PC-9 (cell line): ENCODE data around the gene PMS2. TPM values are rescaled to one million over a fixed set of nuclear protein-coding genes. Genes with fewer than 3 reads are reported as not detected.
"Not testable (repeated sequence)": the region's sequence is repeated elsewhere in the genome, so short reads cannot be mapped to it uniquely, and the experiment has no call there.

Experiments used
- BruUV-seq: library from RNA; stranded (reverse); fragments of 400-500 nt; replicated peaks from 2 replicates; lab custom pipeline; 2021; lab: Mats Ljungman, UMichigan
- CTCF ChIA-PET: fragments of 300-600 bp; sonication (Branson Sonifier 250); formaldehyde crosslinking; loops from one replicate; lab custom pipeline; 2022; ENCODE audit warnings: antibody characterized with exemption; lab: Charles Lee
- POLR2A ChIA-PET: fragments of 300-600 bp; sonication (Branson Sonifier 250); formaldehyde crosslinking; loops from one replicate; lab custom pipeline; 2022; ENCODE audit warnings: antibody characterized with exemption; ENCODE audit not compliant: unreplicated experiment; lab: Charles Lee
- DNase-seq, 2 experiments: peaks; one replicate each; pipeline versions ENCODE4 v3.0.0 to v3.0.0-alpha.2; 2015 to 2022; ENCODE audit warnings: mixed read lengths in 1 of 2
- H2AFZ ChIP-seq: fragments of 200-600 bp; sonication (generic); 2 replicates; pipeline ENCODE4 v1.8.1; 2017; ENCODE audit warnings: antibody characterized with exemption
- H3F3A ChIP-seq: fragments of 200-600 bp; sonication (generic); 2 replicates; pipeline ENCODE4 v1.8.1; 2017; ENCODE audit warnings: antibody characterized with exemption, mild to moderate bottlenecking, low read depth; ENCODE audit not compliant: insufficient read depth
- H3K27ac ChIP-seq: fragments of 200-600 bp; sonication (generic); 2 replicates; pipeline ENCODE4 v1.6.1; 2016; ENCODE audit warnings: mixed run types
- H3K27me3 ChIP-seq: fragments of 200-600 bp; sonication (generic); 2 replicates; pipeline ENCODE4 v1.6.1; 2016; ENCODE audit warnings: low read depth, mixed run types; ENCODE audit not compliant: insufficient read depth
- H3K36me3 ChIP-seq: fragments of 200-600 bp; sonication (generic); 2 replicates; pipeline ENCODE4 v1.6.1; 2016; ENCODE audit warnings: low read depth, mixed run types
- H3K4me1 ChIP-seq: fragments of 200-600 bp; sonication (generic); replicated peaks from 2 replicates; pipeline ENCODE4 v1.6.1; 2016; ENCODE audit warnings: mixed run types; ENCODE audit not compliant: insufficient read depth
- H3K4me2 ChIP-seq: fragments of 200-600 bp; sonication (generic); 2 replicates; pipeline ENCODE4 v1.6.1; 2017; ENCODE audit warnings: mixed run types
- H3K4me3 ChIP-seq: fragments of 200-600 bp; sonication (generic); 2 replicates; pipeline ENCODE4 v1.6.1; 2016; ENCODE audit warnings: mixed run types
- H3K79me2 ChIP-seq: fragments of 200-600 bp; sonication (generic); 2 replicates; pipeline ENCODE4 v1.6.1; 2017; ENCODE audit warnings: low read depth, mixed run types
- H3K9me2 ChIP-seq: fragments of 200-600 bp; sonication (generic); 2 replicates; pipeline ENCODE4 v1.8.1; 2017; ENCODE audit warnings: mild to moderate bottlenecking; ENCODE audit not compliant: insufficient read depth
- H3K9me3 ChIP-seq: fragments of 200-600 bp; sonication (generic); 2 replicates; pipeline ENCODE4 v1.8.1; 2016; ENCODE audit warnings: low read depth; ENCODE audit not compliant: insufficient read depth
- H4K20me1 ChIP-seq: fragments of 200-600 bp; sonication (generic); 2 replicates; pipeline ENCODE4 v1.8.1; 2017; ENCODE audit not compliant: insufficient read depth
- CTCF ChIP-seq: fragments of 200-600 bp; sonication (generic); conservative IDR thresholded peaks from 2 replicates; pipeline ENCODE4 v1.6.1; 2017; ENCODE audit warnings: mixed run types, antibody characterized with exemption, mild to moderate bottlenecking, moderate library complexity
- EZH2 ChIP-seq: fragments of 200-600 bp; sonication (generic); IDR thresholded peaks from 2 replicates; pipeline ENCODE4 v1.8.0; 2017; ENCODE audit warnings: antibody characterized with exemption, low read depth
- intact Hi-C: fragments of 100-400 bp; cut with micrococcal nuclease; formaldehyde crosslinking; loops from one replicate; pipeline ENCODE4 v1.10.0; 2022; ENCODE audit not compliant: unreplicated experiment
- total RNA-seq: library from RNA; stranded (reverse); gene quantifications from 2 replicates; pipeline ENCODE4 v1.2.3, GENCODE V29; 2021

The PMS2 gene
- total RNA-seq, 1 experiment from 2014 or later = 32.1 TPM

GRCh38 chr7:6012355-6013104, 3.7 kb upstream of the PMS2 start:
- no TSS peak for BruUV-seq
- Histone ChIP-seq H3K4me1 (peaks cover 31% of the 10 kb centered on the region), H4K20me1 (no peaks in the 10 kb centered on the region), H3K4me3 (no peak overlapping the region), H3K4me2 (no peak overlapping the region), H2AFZ (no peak overlapping the region), H3K9me3 (no peaks in the 10 kb centered on the region), H3K79me2 (peaks cover 79% of the 10 kb centered on the region), H3K27ac (no peak overlapping the region; the same call in 1 of the 2 replicates), H3K36me3 (peaks cover 43% of the 10 kb centered on the region), H3K9me2 (no peaks in the 10 kb centered on the region), H3K27me3 (no peaks in the 10 kb centered on the region), H3F3A (peaks cover 27% of the 10 kb centered on the region; the same call in 1 of the 2 replicates)
- ChIA-PET POLR2A (no interaction called here), CTCF (interaction anchor here (0.6 kb wide), 1 partner anchor 420 kb away, joined by 8 read pairs; no protein-coding TSS in a partner anchor)
- no peak for DNase-seq
- intact Hi-C loops = no loop called here
- TF ChIP-seq EZH2 (no peak), CTCF (no peak)

DNA sequence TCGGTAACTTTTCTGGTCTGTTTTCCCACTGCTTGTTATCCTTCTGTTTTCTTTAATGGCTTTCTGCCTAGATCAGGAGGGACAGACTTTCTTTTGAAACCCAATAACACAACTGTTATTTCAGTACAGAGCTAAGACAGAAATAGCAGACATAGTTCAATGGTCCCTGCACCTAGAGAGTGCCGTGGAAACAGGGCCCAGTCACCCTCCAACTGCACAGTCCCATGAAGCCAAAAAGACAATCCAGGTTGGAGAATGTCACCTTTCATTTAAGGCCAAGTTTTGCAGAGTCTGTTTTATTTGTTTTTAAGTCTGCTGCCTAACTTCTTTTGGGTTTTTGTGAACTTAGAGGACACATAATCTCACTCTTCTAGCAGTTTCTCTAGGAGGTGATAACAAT, 2.7 kb upstream of the PMS2 start:
- Histone ChIP-seq H3K27ac (no peak overlapping the region), H3K9me3 (no peaks in the 10 kb centered on the region), H3K4me2 (peak overlapping the region; percentile 98; the same call in 1 of the 2 replicates), H3K36me3 (peaks cover 38% of the 10 kb centered on the region), H4K20me1 (no peaks in the 10 kb centered on the region), H3K79me2 (peaks cover 81% of the 10 kb centered on the region), H2AFZ (no peak overlapping the region), H3F3A (peaks cover 21% of the 10 kb centered on the region; the same call in 1 of the 2 replicates), H3K4me1 (peaks cover 31% of the 10 kb centered on the region), H3K27me3 (no peaks in the 10 kb centered on the region), H3K4me3 (no peak overlapping the region), H3K9me2 (no peaks in the 10 kb centered on the region)
- intact Hi-C loops = no loop called here
- DNase-seq = no peak
- CTCF ChIA-PET = no interaction called here
- POLR2A ChIA-PET = interaction anchor here (0.7 kb wide), 1 partner anchor 14 kb away, joined by 18 read pairs; no protein-coding TSS in a partner anchor
- TF ChIP-seq EZH2 = no peak
- TF ChIP-seq CTCF = no peak
- no TSS peak for BruUV-seq

DNA sequence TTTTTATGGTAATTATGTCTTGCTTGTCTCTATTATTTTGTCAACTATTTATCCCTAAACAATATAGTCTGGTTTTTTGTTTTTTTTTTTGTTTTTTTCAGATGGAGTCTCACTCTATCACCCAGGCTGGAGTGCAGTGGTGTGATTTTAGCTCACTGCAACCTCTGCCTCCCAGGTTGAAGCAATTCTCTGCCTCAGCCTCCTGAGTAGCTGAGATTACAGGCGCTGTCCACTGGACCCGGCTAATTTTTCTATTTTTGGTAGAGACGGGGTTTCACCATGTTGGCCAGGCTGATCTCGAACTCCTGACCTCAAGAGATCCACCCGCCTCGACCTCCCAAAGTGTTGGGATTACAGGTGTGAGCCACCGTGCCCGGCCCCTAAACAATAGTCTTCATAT, 1.5 kb upstream of the PMS2 start:
- Histone ChIP-seq H3K27ac (0 out of 2 replicates have a peak overlapping the region, but pooled peaks have one; percentile 28), H3K4me1 (peaks cover 20% of the 10 kb centered on the region), H3K4me2 (peak overlapping the region; percentile 98), H3K4me3 (peak overlapping the region; percentile 100), H3F3A (peaks cover 16% of the 10 kb centered on the region; the same call in 1 of the 2 replicates), H3K79me2 (peaks cover 84% of the 10 kb centered on the region), H3K36me3 (peaks cover 31% of the 10 kb centered on the region)
- CTCF ChIA-PET = interaction anchor here (0.6 kb wide), 1 partner anchor 20 kb away, joined by 3 read pairs; no protein-coding TSS in a partner anchor
- H4K20me1 ChIP-seq, POLR2A ChIA-PET, H2AFZ ChIP-seq, H3K9me2 ChIP-seq, DNase-seq, H3K27me3 ChIP-seq, intact Hi-C loops, H3K9me3 ChIP-seq: not testable (repeated sequence)
- BruUV-seq = TSS peak; percentile 40

- not testable (repeated sequence) for H3K9me3 ChIP-seq, DNase-seq, H3K27me3 ChIP-seq, H3K9me2 ChIP-seq, BruUV-seq, H4K20me1 ChIP-seq
- peak overlapping the region; percentile 99 for H2AFZ ChIP-seq
- H3K4me1 ChIP-seq = peaks cover 19% of the 10 kb centered on the region
- peaks cover 64% of the 10 kb centered on the region for H3K79me2 ChIP-seq
- CTCF ChIA-PET = interaction anchor here (0.5 to 0.7 kb wide), 2 partner anchors 24 to 25 kb away, joined by 3 to 11 read pairs; no protein-coding TSS in a partner anchor
- H3K4me2 ChIP-seq = peak overlapping the region; percentile 98
- H3K27ac ChIP-seq = peak overlapping the region; percentile 85
- H3F3A ChIP-seq = peaks cover 14% of the 10 kb centered on the region
- peaks cover 24% of the 10 kb centered on the region; the same call in 1 of the 2 replicates for H3K36me3 ChIP-seq
- POLR2A ChIA-PET = interaction anchor here (0.5 to 0.9 kb wide), 8 partner anchors 11 to 448 kb away, joined by 3 to 14 read pairs (median 5); no protein-coding TSS in a partner anchor
- peak overlapping the region; percentile 100 for H3K4me3 ChIP-seq
- intact Hi-C loops = loop anchor here (5.0 kb wide), 1 partner anchor 429 kb away; no protein-coding TSS in a partner anchor
Measured at GRCh38 chr7:6007835-6008590, 836 bp downstream of the PMS2 start.
